Keratinocyte (primary cell): ENCODE measurements around the gene PTPRN2. TPM values are rescaled to one million over a fixed set of nuclear protein-coding genes. Genes with fewer than 3 reads are reported as not detected.

Source experiments
- DNase-seq: peaks from one replicate; pipeline ENCODE4 v3.0.0-alpha.2; 2011; ENCODE audit warnings: low read depth, missing footprints, low spot score
- FAIRE-seq: peaks from 2 replicates; lab custom pipeline; 2011; peaks lifted over from hg19 to GRCh38; lab: Jason Lieb, UNC
- H2AFZ ChIP-seq: 2 replicates; pipeline ENCODE4 v1.6.0; 2012; ENCODE audit warnings: low read length, control low read depth, inconsistent platforms; ENCODE audit not compliant: control insufficient read depth
- H3K27ac ChIP-seq: 2 replicates; pipeline ENCODE4 v1.5.1; 2011; ENCODE audit warnings: low read length; ENCODE audit not compliant: control insufficient read depth, insufficient read depth
- H3K27me3 ChIP-seq: 3 replicates; pipeline ENCODE4 v1.6.0; 2011; ENCODE audit warnings: low read length; ENCODE audit not compliant: control insufficient read depth, insufficient read depth; ENCODE audit errors: extremely low read depth
- H3K36me3 ChIP-seq, 2 experiments: 2 replicates in 1 of 2; 3 replicates in 1 of 2; pipeline ENCODE4 v1.5.1; 2011; ENCODE audit warnings: low read length in 2 of 2, mild to moderate bottlenecking in 1 of 2; ENCODE audit not compliant: control insufficient read depth in 2 of 2, insufficient read depth in 2 of 2; ENCODE audit errors: extremely low read depth in 1 of 2
- H3K4me1 ChIP-seq: 3 replicates; pipeline ENCODE4 v1.5.1; 2011; ENCODE audit warnings: low read length; ENCODE audit not compliant: control insufficient read depth, insufficient read depth; ENCODE audit errors: extremely low read depth
- H3K4me2 ChIP-seq: 3 replicates; pipeline ENCODE4 v1.6.0; 2011; ENCODE audit warnings: low read depth, low read length; ENCODE audit not compliant: control insufficient read depth, insufficient read depth; ENCODE audit errors: extremely low read depth
- H3K4me3 ChIP-seq, 3 experiments: fragments of 200-600 bp in 1 of 3; sonication (generic) in 1 of 3; 2 replicates in 2 of 3; 3 replicates in 1 of 3; pipeline ENCODE4 v1.5.1; 2011 to 2016; ENCODE audit warnings: low read length in 3 of 3, mild to moderate bottlenecking in 3 of 3, control low read depth in 2 of 3, inconsistent platforms in 1 of 3, low read depth in 1 of 3, mixed read lengths in 1 of 3, mixed run types in 1 of 3, moderate library complexity in 1 of 3; ENCODE audit not compliant: control insufficient read depth in 2 of 3, insufficient read depth in 2 of 3; ENCODE audit errors: extremely low read depth in 1 of 3
- H3K79me2 ChIP-seq: 2 replicates; pipeline ENCODE4 v1.6.0; 2012; ENCODE audit warnings: low read length; ENCODE audit not compliant: control insufficient read depth, insufficient read depth
- H3K9ac ChIP-seq: 3 replicates; pipeline ENCODE4 v1.6.0; 2011; ENCODE audit warnings: low read length; ENCODE audit not compliant: control insufficient read depth, insufficient read depth; ENCODE audit errors: extremely low read depth
- H3K9me1 ChIP-seq: 3 replicates; pipeline ENCODE4 v1.6.0; 2011; ENCODE audit warnings: low read length; ENCODE audit not compliant: control insufficient read depth, insufficient read depth; ENCODE audit errors: extremely low read depth
- H3K9me3 ChIP-seq: 2 replicates; pipeline ENCODE4 v1.5.1; 2012; ENCODE audit warnings: low read depth, low read length; ENCODE audit not compliant: control insufficient read depth
- H4K20me1 ChIP-seq: 3 replicates; pipeline ENCODE4 v1.6.0; 2011; ENCODE audit warnings: low read length; ENCODE audit not compliant: control insufficient read depth, insufficient read depth; ENCODE audit errors: extremely low read depth
- EZH2 ChIP-seq: IDR thresholded peaks from one replicate; pipeline ENCODE4 v1.6.1; 2012; ENCODE audit warnings: inconsistent platforms, mild to moderate bottlenecking, low read length, moderate library complexity
- dilution Hi-C: fragments of 300-500 bp; cut with MboI; formaldehyde crosslinking; loops from one replicate; pipeline ENCODE4 v1.7.0; 2020; ENCODE audit warnings: low sequenced_read_pairs; ENCODE audit not compliant: extremely low pct_ligation_motif_present
- polyA plus RNA-seq, 5 experiments: library from polyadenylated mRNA; depleted of rRNA in 3 of 5; stranded (reverse) in 3 of 5; stranded (forward) in 1 of 5; unstranded in 1 of 5; fragments of >200 nt; gene quantifications; 1 replicate in 1 of 5; 2 replicates in 3 of 5; 3 replicates in 1 of 5; pipeline versions ENCODE4 v1.2.1 to v1.2.3, GENCODE V29; 2011 to 2012; ENCODE audit warnings: missing spikeins in 2 of 5, low read depth in 1 of 5, low replicate concordance in 1 of 5
- TF ChIP-seq, protein P1 (sequence below), 3 experiments: IDR thresholded peaks in 1 of 3; conservative IDR thresholded peaks in 1 of 3; optimal IDR thresholded peaks in 1 of 3; 2 replicates in 2 of 3; 3 replicates in 1 of 3; pipeline versions ENCODE3 to v1.5.1; 2011; ENCODE audit warnings: low read length in 3 of 3, mild to moderate bottlenecking in 3 of 3, moderate library complexity in 2 of 3, control low read depth in 1 of 3, inconsistent platforms in 1 of 3; ENCODE audit not compliant: insufficient read depth in 2 of 3; ENCODE audit errors: extremely low read depth in 1 of 3

Gene PTPRN2
- polyA plus RNA-seq, 1 donor (not counting 4 experiments of a cell fraction or from before 2014, with no cell fraction given), result not detected

DNA sequence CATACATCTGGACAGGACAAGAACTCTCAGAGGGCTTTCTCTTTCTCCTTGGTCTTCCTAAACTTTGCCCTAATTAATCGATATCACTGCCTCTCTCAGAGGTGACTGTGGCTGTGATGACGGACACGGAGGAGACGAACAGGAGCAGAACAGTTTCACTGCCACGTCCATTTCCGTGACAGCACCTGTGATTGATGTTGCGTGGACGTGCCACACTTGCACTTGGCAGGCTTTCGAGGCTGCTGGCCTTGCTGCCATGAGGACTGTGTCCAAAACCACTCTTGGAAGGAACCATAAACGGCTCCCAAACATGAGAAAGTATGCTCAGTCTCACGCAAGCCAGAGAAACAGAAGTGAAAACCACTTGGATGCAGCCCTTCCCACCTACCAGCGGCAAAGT, 942.7 kb downstream of the PTPRN2 start:
- Histone ChIP-seq H3K27me3 (no peaks in the 10 kb centered on the region), H3K4me2 (no peak overlapping the region), H3K9me1 (no peaks in the 10 kb centered on the region), H3K27ac (no peak overlapping the region), H2AFZ (no peak overlapping the region), H3K9ac (no peak overlapping the region), H3K4me1 (no peaks in the 10 kb centered on the region), H3K9me3 (peaks cover 15% of the 10 kb centered on the region), H3K4me3 (no peak overlapping the region), H3K79me2 (no peaks in the 10 kb centered on the region), H4K20me1 (no peaks in the 10 kb centered on the region), H3K36me3 (no peaks in the 10 kb centered on the region)
- FAIRE-seq, result no peak
- dilution Hi-C loops, result no loop called here
- no peak for DNase-seq
- TF ChIP-seq, protein P1, sequence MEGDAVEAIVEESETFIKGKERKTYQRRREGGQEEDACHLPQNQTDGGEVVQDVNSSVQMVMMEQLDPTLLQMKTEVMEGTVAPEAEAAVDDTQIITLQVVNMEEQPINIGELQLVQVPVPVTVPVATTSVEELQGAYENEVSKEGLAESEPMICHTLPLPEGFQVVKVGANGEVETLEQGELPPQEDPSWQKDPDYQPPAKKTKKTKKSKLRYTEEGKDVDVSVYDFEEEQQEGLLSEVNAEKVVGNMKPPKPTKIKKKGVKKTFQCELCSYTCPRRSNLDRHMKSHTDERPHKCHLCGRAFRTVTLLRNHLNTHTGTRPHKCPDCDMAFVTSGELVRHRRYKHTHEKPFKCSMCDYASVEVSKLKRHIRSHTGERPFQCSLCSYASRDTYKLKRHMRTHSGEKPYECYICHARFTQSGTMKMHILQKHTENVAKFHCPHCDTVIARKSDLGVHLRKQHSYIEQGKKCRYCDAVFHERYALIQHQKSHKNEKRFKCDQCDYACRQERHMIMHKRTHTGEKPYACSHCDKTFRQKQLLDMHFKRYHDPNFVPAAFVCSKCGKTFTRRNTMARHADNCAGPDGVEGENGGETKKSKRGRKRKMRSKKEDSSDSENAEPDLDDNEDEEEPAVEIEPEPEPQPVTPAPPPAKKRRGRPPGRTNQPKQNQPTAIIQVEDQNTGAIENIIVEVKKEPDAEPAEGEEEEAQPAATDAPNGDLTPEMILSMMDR (optimal IDR thresholded peaks at IDR 0.05 in 1 of 3, IDR thresholded peaks at IDR 0.05 in 1 of 3, conservative IDR thresholded peaks at IDR 0.05 in 1 of 3; ENCODE audit: extremely low read depth in 1 of 3, insufficient read depth in 2 of 3, low read length in 3 of 3), result no peak

DNA sequence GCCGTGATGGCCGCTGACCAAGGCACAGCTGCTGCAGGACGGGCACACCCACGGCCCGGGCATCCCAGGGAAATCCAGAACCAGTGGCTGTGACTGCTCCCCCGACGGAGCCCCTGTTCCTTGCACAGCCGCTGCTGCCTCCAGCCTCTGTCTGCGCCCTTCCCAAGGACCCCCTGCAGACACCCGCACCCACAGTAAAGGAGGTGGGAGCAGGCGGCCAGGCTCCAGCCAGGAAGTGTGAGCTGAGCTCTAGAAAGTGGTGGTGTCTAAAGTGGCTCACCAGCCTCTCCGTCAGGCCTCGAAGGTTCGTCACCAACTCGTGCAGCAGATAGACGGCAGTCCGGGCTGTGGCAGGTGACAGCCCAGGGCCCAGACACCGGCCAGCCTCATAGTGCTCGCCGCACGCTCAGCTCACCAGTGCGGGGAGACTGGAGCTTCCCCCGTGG, 944.1 kb downstream of the PTPRN2 start:
- DNase-seq, result no peak
- H3K9me1 ChIP-seq, result no peaks in the 10 kb centered on the region
- no peaks in the 10 kb centered on the region for H3K79me2 ChIP-seq
- H3K9ac ChIP-seq, result no peak overlapping the region
- H4K20me1 ChIP-seq, result no peaks in the 10 kb centered on the region
- no peaks in the 10 kb centered on the region for H3K4me1 ChIP-seq
- H3K9me3 ChIP-seq, result peaks cover 16% of the 10 kb centered on the region
- no peak for FAIRE-seq
- H3K4me2 ChIP-seq, result no peak overlapping the region
- H3K27me3 ChIP-seq, result no peaks in the 10 kb centered on the region
- TF ChIP-seq, protein P1 (optimal IDR thresholded peaks at IDR 0.05 in 1 of 3, IDR thresholded peaks at IDR 0.05 in 1 of 3, conservative IDR thresholded peaks at IDR 0.05 in 1 of 3; ENCODE audit: extremely low read depth in 1 of 3, insufficient read depth in 2 of 3, low read length in 3 of 3), result no peak
- no peak for TF ChIP-seq EZH2
- H3K36me3 ChIP-seq, result no peaks in the 10 kb centered on the region
- H2AFZ ChIP-seq, result no peak overlapping the region
- no peak overlapping the region for H3K27ac ChIP-seq
- dilution Hi-C loops, result no loop called here
- H3K4me3 ChIP-seq, result no peak overlapping the region
